Measurements from ENCODE around the gene BRPF3.

The BRPF3 gene

GRCh38 chr6:36196113-36196879 is at the start of gene BRPF3:
Gene BRPF3, plus strand, starts transcription at chr6:36196744. Its CDS starts 3,579 bp downstream, at chr6:36200323.
- peak; percentile 70 for DNase-seq (ENCODE audit: low spot score)

GRCh38 chr6:36147294-36147693 is 49.2 kb upstream of the BRPF3 start:
- DNase-seq (ENCODE audit: low spot score): no peak

GRCh38 chr6:36149476-36149875 is 47.1 kb upstream of the BRPF3 start:
- DNase-seq (ENCODE audit: low spot score): no peak

- DNase-seq (ENCODE audit: low spot score): no peak
Observed at GRCh38 chr6:36150283-36150682, 46.3 kb upstream of the BRPF3 start.

GRCh38 chr6:36154286-36154685 is 42.3 kb upstream of the BRPF3 start:
- no peak for DNase-seq (ENCODE audit: low spot score)

- no peak for DNase-seq (ENCODE audit: low spot score)
Observed at GRCh38 chr6:36155662-36156061, 40.9 kb upstream of the BRPF3 start.

- DNase-seq (ENCODE audit: low spot score): no peak
Observed at GRCh38 chr6:36160147-36160760, 36.3 kb upstream of the BRPF3 start.

- DNase-seq (ENCODE audit: low spot score): no peak
Observed at GRCh38 chr6:36169023-36170007, 27.2 kb upstream of the BRPF3 start.

GRCh38 chr6:36170704-36171103 is 25.8 kb upstream of the BRPF3 start:
- no peak for DNase-seq (ENCODE audit: low spot score)

DNA sequence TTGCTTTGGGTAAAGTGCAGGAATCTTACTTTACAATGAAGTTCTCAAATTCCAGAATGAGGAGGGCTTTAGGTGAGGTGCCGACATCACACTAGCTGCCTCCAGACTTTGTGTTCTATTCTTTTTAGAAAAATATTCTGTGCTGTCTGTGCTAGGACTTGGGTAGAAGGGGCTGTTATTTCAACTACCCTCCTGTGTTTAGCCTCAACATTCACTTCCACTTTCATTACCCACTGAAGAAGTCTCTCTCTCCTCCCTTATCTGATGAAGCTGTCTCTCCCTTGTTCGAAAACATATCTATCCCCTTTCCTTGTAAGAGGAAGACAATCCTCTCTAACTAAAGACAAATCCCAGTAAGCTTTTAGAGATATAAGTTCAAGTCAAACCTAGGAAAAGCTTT is 25.0 kb upstream of the BRPF3 start:
- DNase-seq (ENCODE audit: low spot score): no peak

DNA sequence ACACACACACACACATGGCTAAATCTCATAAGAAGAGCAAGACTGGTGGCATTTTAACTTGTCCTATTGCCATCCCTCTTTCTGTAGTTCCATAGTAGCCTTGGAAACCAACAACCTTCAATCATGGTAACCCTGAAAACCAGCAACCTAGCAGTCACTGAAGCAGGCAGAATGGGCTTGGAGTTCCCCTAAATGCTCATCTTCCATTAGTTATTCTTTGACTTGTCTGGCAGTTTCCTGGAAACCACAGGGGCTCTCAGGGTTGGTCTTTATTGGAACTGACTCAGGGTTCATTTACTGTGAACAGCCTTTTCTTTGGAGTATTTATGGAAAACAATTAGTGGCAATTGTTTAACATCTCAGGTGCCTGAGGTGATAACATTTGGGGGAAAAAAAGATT is 19.4 kb upstream of the BRPF3 start:
- no peak for DNase-seq (ENCODE audit: low spot score)

DNA sequence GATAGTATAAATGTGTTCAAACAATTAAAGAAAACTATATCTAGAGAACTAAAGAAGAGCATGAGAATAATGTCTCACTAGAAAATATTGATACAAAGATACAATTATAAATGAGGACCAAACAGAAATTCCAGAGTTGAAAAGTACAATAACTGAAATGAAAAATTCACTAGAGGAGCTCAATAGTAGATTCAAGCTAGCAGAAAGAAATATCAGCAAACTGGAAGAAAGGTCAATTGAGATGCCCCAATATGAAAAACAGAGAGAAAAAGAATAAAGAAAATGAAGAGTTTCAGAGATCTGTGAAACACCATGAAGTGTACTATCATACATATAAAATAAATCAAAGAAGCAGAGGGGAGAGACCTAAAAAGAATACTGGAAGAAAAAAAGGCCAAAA is 18.0 kb upstream of the BRPF3 start:
- no peak for DNase-seq (ENCODE audit: low spot score)

DNA sequence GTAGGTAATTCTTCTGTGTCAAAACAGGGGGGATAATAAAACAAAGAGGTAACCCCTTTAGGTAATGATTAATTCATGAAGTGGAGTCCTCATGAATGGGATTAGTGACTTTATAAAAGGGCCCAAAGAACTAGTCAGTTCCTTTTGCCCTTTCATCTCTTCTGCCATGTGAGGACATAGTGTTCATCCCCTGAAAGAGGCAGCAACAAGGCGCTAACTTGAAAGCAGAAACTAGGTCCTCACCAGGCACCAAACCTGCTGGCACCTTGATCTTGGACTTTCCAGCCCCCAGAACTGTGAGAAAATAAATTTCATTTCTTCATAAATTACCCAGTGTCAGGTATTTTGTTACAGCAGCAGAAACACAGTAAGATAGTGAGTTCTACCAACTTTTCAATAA is 16.4 kb upstream of the BRPF3 start:
- no peak for DNase-seq (ENCODE audit: low spot score)

GRCh38 chr6:36184311-36184710 is 12.2 kb upstream of the BRPF3 start:
- no peak for DNase-seq (ENCODE audit: low spot score)

- DNase-seq (ENCODE audit: low spot score): no peak
Observed at GRCh38 chr6:36186199-36186598, 10.3 kb upstream of the BRPF3 start.

DNA sequence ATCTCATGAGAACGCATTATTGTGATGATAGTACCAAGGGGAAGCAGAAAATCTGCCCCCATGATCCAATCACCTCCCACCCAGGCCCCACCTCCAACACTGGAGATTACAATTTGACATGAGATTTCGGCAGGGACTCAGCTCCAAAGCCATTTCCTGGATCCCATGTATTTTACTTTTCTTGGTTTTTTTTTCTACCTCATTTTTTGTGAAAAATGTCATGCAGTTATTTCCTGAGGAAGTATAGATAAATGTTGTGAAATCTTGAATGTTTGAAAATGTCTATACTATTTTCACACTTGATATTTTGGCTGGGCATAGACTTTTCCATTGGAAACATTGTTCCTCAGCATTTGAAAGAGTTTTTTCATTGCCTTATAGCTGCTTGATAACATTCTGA is 9.1 kb upstream of the BRPF3 start:
- DNase-seq (ENCODE audit: low spot score): no peak

DNA sequence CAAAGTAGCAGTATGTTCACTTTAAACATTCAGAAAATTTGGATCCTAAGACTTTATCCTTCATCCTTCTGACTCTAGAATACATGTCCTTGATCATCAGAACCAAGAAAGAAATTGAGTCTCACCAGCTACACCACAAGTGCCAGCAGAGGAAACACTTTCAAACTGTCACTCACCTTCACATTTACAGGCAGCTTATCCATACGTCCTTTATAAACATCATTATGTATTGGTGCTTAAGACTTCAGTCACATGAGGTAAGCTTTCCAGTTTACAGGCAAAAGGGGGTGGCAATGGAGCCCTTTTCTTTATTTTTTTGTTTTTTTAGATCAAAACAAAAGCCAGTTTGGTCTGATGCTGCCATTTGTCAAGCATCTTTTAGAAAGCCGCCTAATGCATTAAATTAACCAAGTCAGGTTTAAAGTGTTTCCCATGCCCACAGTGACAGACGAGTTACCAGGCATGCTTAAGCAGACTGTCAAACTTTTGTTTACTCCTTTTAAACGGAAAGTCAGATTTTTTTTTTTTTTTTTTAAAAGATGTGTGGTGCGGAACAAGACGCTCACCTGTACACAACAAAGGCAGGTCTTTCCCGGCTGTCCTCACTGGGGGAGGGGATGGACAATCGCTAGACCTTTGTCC is 952 bp upstream of the BRPF3 start:
- DNase-seq (ENCODE audit: low spot score): peak; percentile 25

- peak; percentile 99 for DNase-seq (ENCODE audit: low spot score)
Observed at GRCh38 chr6:36196880-36197548, 470 bp downstream of the BRPF3 start.

DNA sequence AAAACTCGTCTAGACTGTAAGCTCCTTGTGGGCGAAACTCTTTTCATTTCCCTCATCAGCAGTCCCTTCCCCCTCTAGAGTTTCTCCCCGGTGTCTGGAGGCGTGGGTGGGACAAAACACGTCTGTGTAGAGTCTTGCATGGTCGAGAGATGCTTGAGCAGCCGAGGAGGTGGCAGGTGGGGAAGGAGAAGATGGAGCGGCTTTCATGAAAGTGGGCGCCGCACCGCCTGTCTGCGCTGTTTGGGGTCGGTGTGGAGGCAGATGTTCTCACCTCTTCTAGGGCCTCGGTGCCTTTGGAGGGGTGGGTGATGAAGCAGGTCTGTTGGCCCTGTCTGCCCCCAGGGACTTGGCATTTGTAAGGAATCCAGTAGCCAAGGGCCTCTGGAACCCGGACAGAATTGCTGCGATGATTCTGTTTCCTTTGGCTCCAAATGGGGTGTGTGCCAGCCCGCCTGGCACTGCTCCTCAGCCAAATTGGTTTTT is 1.2 kb downstream of the BRPF3 start:
- DNase-seq (ENCODE audit: low spot score): no peak

DNA sequence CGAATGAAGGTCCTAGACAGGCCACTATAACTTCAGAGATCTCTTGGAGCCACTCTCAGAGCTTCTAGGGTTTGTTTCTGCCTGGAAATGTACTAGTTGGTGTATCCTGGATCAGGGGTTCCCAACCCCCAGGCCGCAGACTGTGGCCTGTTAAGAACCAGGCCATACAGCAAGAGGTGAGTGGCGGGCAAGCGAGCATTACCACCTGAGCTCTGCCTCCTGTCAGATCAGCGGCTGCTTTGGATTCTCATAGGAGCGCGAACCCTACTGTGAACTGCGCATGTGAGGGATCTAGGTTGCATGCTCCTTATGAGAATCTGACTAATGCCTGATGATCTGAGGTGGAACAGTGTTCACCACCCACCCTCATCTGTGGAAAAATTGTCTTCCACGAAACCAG is 2.4 kb downstream of the BRPF3 start:
- DNase-seq (ENCODE audit: low spot score): no peak

GRCh38 chr6:36200154-36200891 is 3.8 kb downstream of the BRPF3 start:
- DNase-seq (ENCODE audit: low spot score): no peak
